Ovary (tissue), 3 donors: Measurements from ENCODE around the gene PRPF19.

ENCODE experiments used
- POLR2A ChIP-seq: fragments of 450-650 bp; IDR thresholded peaks from one replicate; pipeline ENCODE4 v1.6.1; 2017; ENCODE audit warnings: antibody characterized with exemption, mild to moderate bottlenecking, moderate library complexity
- TF ChIP-seq, protein P1 (sequence below), 3 donors: fragments of 450-650 bp in 2 of 3; fragments of 200-600 bp in 1 of 3; IDR thresholded peaks; one replicate each; pipeline versions ENCODE4 v1.5.1 to v1.8.0; 2016 to 2022; ENCODE audit warnings: antibody characterized with exemption in 3 of 3, mild to moderate bottlenecking in 1 of 3
- donor health status: DM: no; HTN: no; CAD: no.

DNA sequence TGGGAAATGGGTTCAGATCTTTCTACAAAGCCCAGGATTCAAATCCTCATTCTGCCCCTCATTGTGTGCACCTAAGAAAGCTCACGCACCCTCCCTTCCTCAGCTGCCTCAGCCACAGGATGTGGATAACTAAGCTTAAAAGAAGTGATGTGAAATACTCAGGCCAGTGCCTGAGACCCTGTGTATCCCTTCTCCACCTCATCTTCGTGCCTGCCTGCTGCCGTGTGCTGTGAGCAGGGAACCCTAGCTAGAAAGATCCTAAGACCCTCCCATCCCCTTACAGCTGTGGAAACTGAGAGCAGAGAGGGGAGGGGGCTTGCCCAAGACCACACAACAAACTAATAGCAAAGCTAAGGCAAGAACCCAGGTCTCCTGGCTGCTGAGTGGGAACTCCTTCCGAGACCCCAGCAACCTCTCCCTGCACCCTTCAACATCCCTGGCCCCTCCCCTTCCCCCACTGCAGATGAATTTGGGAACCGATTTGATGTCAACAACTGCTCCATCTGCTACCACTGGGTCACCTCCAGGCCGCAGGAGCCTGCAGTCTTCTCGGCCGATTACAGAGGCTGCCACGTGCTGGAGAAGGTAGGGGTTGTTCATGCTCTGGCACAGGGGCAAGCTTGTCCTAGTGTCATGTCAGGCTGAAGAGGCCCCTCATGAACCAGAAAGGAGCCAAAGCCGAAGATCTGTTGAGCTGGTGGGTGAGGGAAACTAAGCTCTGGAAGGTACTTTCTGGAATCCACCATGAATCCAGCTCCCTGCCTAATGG lies 37.5 kb downstream of the PRPF19 start:
- TF ChIP-seq, protein P1, sequence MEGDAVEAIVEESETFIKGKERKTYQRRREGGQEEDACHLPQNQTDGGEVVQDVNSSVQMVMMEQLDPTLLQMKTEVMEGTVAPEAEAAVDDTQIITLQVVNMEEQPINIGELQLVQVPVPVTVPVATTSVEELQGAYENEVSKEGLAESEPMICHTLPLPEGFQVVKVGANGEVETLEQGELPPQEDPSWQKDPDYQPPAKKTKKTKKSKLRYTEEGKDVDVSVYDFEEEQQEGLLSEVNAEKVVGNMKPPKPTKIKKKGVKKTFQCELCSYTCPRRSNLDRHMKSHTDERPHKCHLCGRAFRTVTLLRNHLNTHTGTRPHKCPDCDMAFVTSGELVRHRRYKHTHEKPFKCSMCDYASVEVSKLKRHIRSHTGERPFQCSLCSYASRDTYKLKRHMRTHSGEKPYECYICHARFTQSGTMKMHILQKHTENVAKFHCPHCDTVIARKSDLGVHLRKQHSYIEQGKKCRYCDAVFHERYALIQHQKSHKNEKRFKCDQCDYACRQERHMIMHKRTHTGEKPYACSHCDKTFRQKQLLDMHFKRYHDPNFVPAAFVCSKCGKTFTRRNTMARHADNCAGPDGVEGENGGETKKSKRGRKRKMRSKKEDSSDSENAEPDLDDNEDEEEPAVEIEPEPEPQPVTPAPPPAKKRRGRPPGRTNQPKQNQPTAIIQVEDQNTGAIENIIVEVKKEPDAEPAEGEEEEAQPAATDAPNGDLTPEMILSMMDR (IDR thresholded peaks at IDR 0.05) = no peak
- TF ChIP-seq POLR2A = no peak
